ENCODE measurements around the gene UPP2. TPM values are rescaled to one million over a fixed set of nuclear protein-coding genes. Genes with fewer than 3 reads are reported as not detected.

The UPP2 gene
- total and polyA plus RNA-seq, 9 of the 15 experiments (the other 6 are each of a cell fraction or from before 2014, with no cell fraction given) = not detected

DNA sequence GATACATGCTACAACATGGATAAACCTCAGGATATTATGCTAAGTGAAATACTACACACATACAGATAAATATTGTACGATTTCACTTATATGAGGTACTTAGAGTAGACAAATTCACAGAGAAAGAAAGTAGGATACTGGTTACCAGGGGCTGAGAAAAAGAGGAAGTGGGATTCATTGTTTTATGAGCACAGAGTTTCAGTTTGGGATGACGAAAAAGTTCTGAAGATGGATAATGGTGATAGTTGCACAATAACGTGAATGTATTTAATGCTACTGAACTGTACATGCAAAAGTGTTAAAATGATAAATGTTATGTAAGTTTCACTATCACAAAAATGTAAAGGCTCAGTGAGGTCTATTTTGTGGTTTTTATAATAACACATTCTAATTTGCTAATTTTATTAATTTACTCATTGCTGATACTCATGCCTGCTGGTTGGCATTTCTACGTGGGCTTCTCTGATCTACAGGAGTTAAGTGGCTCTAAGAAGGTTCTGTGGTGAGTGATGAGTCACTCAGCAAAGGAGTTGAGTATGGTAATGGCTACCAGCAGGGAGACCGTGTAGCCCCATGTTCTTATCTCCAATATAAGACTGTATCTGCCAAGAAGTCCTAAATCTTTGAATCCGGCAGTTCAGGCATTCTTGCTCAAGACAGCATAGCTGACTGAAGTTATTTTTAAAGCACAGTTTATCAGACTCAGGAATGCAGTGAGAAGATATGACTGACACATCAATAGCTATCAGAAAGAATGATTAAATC, 41.1 kb downstream of the UPP2 start (continued):
- TF ChIP-seq TCF3 (CRISPR knock-in tag; IDR thresholded peaks at IDR 0.05) (no peak), BRD4 (IDR thresholded peaks at IDR 0.05) (no peak), CREM (IDR thresholded peaks at IDR 0.05; ENCODE audit: low read depth) (peak; percentile 39; the same call in 1 of the 2 replicates), RB1 (IDR thresholded peaks at IDR 0.05; ENCODE audit: low read depth) (no peak), CEBPB (tag; IDR thresholded peaks at IDR 0.05) (peak; percentile 84), ELF1 (tag; IDR thresholded peaks at IDR 0.05) (no peak), ZNF224 (CRISPR knock-in tag; IDR thresholded peaks at IDR 0.05) (no peak), HDAC8 (tag; IDR thresholded peaks at IDR 0.05) (no peak), ERF (CRISPR knock-in tag; IDR thresholded peaks at IDR 0.05) (no peak), TAF15 (IDR thresholded peaks at IDR 0.05; ENCODE audit: low read depth, low read length) (no peak), ZNF124 (CRISPR knock-in tag; IDR thresholded peaks at IDR 0.05) (no peak), RBM39 (optimal IDR thresholded peaks at IDR 0.05; ENCODE audit: low read depth, low read length) (no peak), FOSL1 (tag; conservative IDR thresholded peaks at IDR 0.05) (peak; percentile 55; the same call in 1 of the 2 replicates)
- TF ChIP-seq, protein P1, sequence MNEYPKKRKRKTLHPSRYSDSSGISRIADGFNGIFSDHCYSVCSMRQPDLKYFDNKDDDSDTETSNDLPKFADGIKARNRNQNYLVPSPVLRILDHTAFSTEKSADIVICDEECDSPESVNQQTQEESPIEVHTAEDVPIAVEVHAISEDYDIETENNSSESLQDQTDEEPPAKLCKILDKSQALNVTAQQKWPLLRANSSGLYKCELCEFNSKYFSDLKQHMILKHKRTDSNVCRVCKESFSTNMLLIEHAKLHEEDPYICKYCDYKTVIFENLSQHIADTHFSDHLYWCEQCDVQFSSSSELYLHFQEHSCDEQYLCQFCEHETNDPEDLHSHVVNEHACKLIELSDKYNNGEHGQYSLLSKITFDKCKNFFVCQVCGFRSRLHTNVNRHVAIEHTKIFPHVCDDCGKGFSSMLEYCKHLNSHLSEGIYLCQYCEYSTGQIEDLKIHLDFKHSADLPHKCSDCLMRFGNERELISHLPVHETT (CRISPR knock-in tag; conservative IDR thresholded peaks at IDR 0.05 in 1 of 2, IDR thresholded peaks at IDR 0.05 in 1 of 2) = peak in 1 of 2 experiments; percentile 24; a peak in 1 of 4 replicates
- TF ChIP-seq, protein P2, sequence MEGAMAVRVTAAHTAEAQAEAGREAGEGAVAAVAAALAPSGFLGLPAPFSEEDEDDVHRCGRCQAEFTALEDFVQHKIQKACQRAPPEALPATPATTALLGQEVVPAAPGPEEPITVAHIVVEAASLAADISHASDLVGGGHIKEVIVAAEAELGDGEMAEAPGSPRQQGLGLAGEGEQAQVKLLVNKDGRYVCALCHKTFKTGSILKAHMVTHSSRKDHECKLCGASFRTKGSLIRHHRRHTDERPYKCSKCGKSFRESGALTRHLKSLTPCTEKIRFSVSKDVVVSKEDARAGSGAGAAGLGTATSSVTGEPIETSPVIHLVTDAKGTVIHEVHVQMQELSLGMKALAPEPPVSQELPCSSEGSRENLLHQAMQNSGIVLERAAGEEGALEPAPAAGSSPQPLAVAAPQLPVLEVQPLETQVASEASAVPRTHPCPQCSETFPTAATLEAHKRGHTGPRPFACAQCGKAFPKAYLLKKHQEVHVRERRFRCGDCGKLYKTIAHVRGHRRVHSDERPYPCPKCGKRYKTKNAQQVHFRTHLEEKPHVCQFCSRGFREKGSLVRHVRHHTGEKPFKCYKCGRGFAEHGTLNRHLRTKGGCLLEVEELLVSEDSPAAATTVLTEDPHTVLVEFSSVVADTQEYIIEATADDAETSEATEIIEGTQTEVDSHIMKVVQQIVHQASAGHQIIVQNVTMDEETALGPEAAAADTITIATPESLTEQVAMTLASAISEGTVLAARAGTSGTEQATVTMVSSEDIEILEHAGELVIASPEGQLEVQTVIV (CRISPR knock-in tag; IDR thresholded peaks at IDR 0.05; ENCODE audit: borderline replicate concordance) = no peak
- TF ChIP-seq, protein P3, sequence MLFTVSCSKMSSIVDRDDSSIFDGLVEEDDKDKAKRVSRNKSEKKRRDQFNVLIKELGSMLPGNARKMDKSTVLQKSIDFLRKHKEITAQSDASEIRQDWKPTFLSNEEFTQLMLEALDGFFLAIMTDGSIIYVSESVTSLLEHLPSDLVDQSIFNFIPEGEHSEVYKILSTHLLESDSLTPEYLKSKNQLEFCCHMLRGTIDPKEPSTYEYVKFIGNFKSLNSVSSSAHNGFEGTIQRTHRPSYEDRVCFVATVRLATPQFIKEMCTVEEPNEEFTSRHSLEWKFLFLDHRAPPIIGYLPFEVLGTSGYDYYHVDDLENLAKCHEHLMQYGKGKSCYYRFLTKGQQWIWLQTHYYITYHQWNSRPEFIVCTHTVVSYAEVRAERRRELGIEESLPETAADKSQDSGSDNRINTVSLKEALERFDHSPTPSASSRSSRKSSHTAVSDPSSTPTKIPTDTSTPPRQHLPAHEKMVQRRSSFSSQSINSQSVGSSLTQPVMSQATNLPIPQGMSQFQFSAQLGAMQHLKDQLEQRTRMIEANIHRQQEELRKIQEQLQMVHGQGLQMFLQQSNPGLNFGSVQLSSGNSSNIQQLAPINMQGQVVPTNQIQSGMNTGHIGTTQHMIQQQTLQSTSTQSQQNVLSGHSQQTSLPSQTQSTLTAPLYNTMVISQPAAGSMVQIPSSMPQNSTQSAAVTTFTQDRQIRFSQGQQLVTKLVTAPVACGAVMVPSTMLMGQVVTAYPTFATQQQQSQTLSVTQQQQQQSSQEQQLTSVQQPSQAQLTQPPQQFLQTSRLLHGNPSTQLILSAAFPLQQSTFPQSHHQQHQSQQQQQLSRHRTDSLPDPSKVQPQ (CRISPR knock-in tag; IDR thresholded peaks at IDR 0.05; ENCODE audit: borderline replicate concordance) = no peak
- TF ChIP-seq, protein P4, sequence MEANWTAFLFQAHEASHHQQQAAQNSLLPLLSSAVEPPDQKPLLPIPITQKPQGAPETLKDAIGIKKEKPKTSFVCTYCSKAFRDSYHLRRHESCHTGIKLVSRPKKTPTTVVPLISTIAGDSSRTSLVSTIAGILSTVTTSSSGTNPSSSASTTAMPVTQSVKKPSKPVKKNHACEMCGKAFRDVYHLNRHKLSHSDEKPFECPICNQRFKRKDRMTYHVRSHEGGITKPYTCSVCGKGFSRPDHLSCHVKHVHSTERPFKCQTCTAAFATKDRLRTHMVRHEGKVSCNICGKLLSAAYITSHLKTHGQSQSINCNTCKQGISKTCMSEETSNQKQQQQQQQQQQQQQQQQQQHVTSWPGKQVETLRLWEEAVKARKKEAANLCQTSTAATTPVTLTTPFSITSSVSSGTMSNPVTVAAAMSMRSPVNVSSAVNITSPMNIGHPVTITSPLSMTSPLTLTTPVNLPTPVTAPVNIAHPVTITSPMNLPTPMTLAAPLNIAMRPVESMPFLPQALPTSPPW (CRISPR knock-in tag; IDR thresholded peaks at IDR 0.05) = no peak
- TF ChIP-seq, protein P5, sequence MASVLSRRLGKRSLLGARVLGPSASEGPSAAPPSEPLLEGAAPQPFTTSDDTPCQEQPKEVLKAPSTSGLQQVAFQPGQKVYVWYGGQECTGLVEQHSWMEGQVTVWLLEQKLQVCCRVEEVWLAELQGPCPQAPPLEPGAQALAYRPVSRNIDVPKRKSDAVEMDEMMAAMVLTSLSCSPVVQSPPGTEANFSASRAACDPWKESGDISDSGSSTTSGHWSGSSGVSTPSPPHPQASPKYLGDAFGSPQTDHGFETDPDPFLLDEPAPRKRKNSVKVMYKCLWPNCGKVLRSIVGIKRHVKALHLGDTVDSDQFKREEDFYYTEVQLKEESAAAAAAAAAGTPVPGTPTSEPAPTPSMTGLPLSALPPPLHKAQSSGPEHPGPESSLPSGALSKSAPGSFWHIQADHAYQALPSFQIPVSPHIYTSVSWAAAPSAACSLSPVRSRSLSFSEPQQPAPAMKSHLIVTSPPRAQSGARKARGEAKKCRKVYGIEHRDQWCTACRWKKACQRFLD (CRISPR knock-in tag; IDR thresholded peaks at IDR 0.05) = no peak

Measured in K562 (cell line).